Lung (tissue), 12 donors: ENCODE measurements around the gene GSE1. TPM values are rescaled to one million over a fixed set of nuclear protein-coding genes. Genes with fewer than 3 reads are reported as not detected.

ENCODE experiments used
- ATAC-seq: fragments of 200-7000 bp; cut with Tn5 transposase; one replicate; pipeline ENCODE4 v1.9.1; 2020; ENCODE audit warnings: moderate number of reproducible peaks; ENCODE audit not compliant: insufficient read depth, low FRiP score
- DNase-seq, 3 donors: peaks; one replicate each; pipeline ENCODE4 v3.0.0-alpha.2; 2013 to 2017
- H3K27ac ChIP-seq, 2 donors: one replicate each; pipeline ENCODE4 v1.5.1; 2013; ENCODE audit warnings: mild to moderate bottlenecking in 2 of 2, moderate library complexity in 2 of 2, control low read depth in 1 of 2, inconsistent platforms in 1 of 2, low read depth in 1 of 2, low read length in 1 of 2
- H3K27me3 ChIP-seq, 3 donors: one replicate each; pipeline ENCODE4 v1.5.1; 2013; ENCODE audit warnings: low read length in 2 of 3; ENCODE audit not compliant: control insufficient read depth in 3 of 3, insufficient read depth in 3 of 3
- H3K36me3 ChIP-seq, 4 donors: one replicate each; pipeline ENCODE4 v1.5.1; 2013; ENCODE audit warnings: low read length in 4 of 4, mild to moderate bottlenecking in 1 of 4, moderate library complexity in 1 of 4; ENCODE audit not compliant: control insufficient read depth in 4 of 4, insufficient read depth in 4 of 4
- H3K4me1 ChIP-seq, 5 donors: one replicate each; pipeline ENCODE4 v1.5.1; 2013; ENCODE audit warnings: low read length in 5 of 5, mild to moderate bottlenecking in 2 of 5, moderate library complexity in 1 of 5; ENCODE audit not compliant: control insufficient read depth in 5 of 5, insufficient read depth in 5 of 5
- H3K4me3 ChIP-seq: one replicate; pipeline ENCODE4 v1.5.1; 2013; ENCODE audit warnings: mild to moderate bottlenecking, control low read depth, moderate library complexity
- H3K9ac ChIP-seq, 2 donors: one replicate each; pipeline ENCODE4 v1.5.1; 2013; ENCODE audit warnings: low read length in 2 of 2, control low read depth in 1 of 2; ENCODE audit not compliant: insufficient read depth in 1 of 2
- H3K9me3 ChIP-seq, 4 donors: one replicate each; pipeline ENCODE4 v1.5.1; 2013; ENCODE audit warnings: low read length in 3 of 4, mild to moderate bottlenecking in 1 of 4, moderate library complexity in 1 of 4; ENCODE audit not compliant: control insufficient read depth in 4 of 4, insufficient read depth in 3 of 4
- CTCF ChIP-seq: IDR thresholded peaks from 2 replicates; pipeline ENCODE4 v1.5.1; 2012; ENCODE audit warnings: mild to moderate bottlenecking; ENCODE audit errors: control extremely low read depth, extremely low read depth
- WGBS, 2 donors: extraction: QIAGEN DNeasy Blood & Tissue Kit; methylation state at CpG; one replicate each; pipeline ENCODE4 v1.1.7; 2013; 5-methylcytosine and 5-hydroxymethylcytosine counted together
- polyA plus RNA-seq, 2 donors: library from polyadenylated mRNA; stranded (reverse); fragments of 200-250 nt; gene quantifications; one replicate each; pipeline ENCODE4 v1.2.1, GENCODE V29; 2013
- total RNA-seq, 2 donors: library from RNA; depleted of rRNA in 1 of 2; stranded (reverse); fragments of >200 nt in 1 of 2; gene quantifications; one replicate each; pipeline ENCODE4 v1.2.1, GENCODE V29; 2014 to 2021
- donor health status: control.
- donor health status: control.
- donor health status: Bipolar disorder and iron deficiency.
- donor health status: healthy.
- donor health status: DM: yes; HTN: yes; CAD: no.

Gene GSE1
- total and polyA plus RNA-seq, 4 donors = 21.3 to 122 (median 74.7) TPM

GRCh38 chr16:85633888-85634287 is 20.8 kb downstream of the GSE1 start:
- Histone ChIP-seq H3K9ac (no peak overlapping the region), H3K4me1 (peaks cover 0 to 16% (median 6%) of the 10 kb centered on the region in 5 donors), H3K4me3 (no peak overlapping the region), H3K9me3 (peaks cover 0 to 8% (median 0%) of the 10 kb centered on the region in 4 donors), H3K36me3 (peaks cover 0 to 34% (median 4%) of the 10 kb centered on the region in 4 donors), H3K27me3 (no peaks in the 10 kb centered on the region), H3K27ac (no peak overlapping the region)
- ATAC-seq = no peak
- DNase-seq = no peak
- no peak for TF ChIP-seq CTCF
- 93 to 94% methylated on average over 35 of the region's 35 CpGs for WGBS, 2 donors

DNA sequence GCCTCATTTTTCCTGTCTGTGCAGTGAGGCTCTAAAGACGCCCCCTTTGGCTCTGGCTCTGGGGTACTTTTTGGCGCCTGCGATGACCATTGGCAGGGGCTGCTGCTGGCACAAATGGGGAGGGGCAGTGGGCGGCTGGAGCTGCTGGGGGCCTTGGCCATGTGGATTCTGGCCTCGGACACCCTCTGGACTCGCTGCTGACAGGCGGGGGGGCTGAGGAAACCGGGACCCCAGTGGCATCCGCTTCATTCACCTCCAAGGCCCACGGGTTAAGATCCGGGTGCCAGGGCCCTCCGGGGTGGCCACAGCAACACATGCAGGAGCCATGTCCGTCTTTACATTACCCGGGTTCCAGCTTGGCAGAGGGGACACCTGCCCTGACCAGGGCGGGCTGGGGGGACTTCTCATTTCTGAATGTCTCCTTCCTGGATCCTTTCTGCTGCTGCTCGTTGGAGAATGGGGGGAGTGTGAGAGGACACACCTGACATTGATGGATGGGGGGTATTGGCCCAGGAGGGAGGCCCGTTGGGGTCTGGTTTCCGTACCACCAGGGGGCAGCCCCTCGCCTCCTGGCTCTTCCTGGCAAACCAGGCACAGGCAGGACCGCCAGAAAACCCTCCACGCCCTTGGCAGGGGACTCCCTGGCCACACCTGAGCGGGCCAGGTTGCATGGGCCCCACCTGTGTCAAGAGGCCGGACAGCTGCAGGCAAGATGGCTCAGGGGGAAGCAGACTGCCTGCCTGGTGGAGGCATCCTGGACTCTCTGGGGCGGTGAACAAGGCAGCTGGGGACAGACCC is 21.8 kb downstream of the GSE1 start:
- peaks cover 0 to 18% (median 6%) of the 10 kb centered on the region in 5 donors for H3K4me1 ChIP-seq
- H3K9ac ChIP-seq = no peak overlapping the region
- ATAC-seq (no peak), DNase-seq (no peak)
- H3K9me3 ChIP-seq = peaks cover 0 to under 1% (median 0%) of the 10 kb centered on the region in 4 donors
- WGBS, 2 donors = 85 to 86% methylated on average over 23 to 24 of the region's 24 CpGs
- no peak overlapping the region for H3K27ac ChIP-seq
- peaks cover 0 to 33% (median 4%) of the 10 kb centered on the region in 4 donors for H3K36me3 ChIP-seq
- no peak for TF ChIP-seq CTCF
- H3K4me3 ChIP-seq = no peak overlapping the region
- H3K27me3 ChIP-seq = no peaks in the 10 kb centered on the region

DNA sequence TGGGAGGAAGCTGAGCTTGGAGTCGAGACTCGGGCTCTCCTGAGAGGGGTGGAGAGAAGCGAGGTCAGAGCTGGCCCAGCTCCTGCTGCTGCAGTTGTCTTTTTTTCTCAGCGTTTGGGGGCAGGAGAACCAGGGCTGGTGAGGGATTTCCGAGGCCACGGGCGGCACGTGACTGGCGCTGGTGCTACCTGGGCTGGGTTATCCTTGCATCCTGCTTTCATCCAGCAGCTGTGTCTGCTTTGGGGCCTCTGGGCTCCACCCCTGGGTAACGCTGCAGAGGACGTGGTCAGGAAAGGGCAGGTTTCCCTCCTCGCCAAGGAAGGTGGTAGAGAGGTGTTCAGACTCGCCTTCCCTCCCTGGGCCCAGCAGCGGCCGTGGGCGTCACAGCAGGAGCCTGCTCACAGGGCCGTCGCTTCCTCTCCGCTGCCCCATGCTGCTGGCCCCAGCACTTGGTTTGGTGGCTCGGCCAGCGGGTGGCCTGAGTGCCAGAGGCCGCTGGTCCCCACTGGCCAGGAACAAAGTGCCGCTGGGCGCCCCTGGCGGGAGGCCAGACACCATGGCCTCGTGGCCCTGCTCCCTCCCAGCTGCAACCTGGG is 22.5 kb downstream of the GSE1 start:
- H3K9ac ChIP-seq = no peak overlapping the region
- no peaks in the 10 kb centered on the region for H3K9me3 ChIP-seq
- 77 to 80% methylated on average over 26 of the region's 26 CpGs for WGBS, 2 donors
- no peak overlapping the region for H3K4me3 ChIP-seq
- H3K27me3 ChIP-seq = no peaks in the 10 kb centered on the region
- TF ChIP-seq CTCF = no peak
- DNase-seq = no peak
- no peak overlapping the region for H3K27ac ChIP-seq
- peaks cover 0 to 18% (median 6%) of the 10 kb centered on the region in 5 donors for H3K4me1 ChIP-seq
- ATAC-seq = no peak
- peaks cover 0 to 33% (median 1%) of the 10 kb centered on the region in 4 donors for H3K36me3 ChIP-seq
